ENCODE data around the gene MRPL49.

DNA sequence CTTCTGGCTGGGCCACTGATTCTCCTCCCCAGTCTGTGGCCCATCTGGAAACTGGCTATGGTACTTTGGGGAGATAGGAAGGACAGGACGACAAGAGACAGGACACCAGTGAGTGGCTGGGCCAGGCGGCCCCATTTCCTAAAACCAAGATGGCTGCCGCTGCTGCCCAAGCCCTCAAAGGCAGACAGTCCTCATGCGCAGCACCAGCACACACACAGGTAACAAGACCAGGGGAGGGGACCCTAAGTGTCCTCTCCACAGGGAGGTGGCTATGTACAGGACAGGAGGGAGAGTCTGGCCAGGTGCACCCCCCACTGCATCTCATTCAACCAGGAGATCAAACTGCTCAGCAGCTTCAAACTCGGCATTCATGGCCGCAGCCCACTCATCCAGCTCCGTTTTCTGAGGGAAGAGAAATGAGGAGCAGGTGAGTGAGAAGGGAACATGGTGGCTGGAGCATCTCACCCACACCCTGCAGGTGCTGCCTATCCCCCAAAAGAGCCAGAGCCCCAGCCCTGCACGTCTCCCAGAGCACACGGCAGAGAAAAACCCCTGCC is 43.3 kb upstream of the MRPL49 start:
- TF ChIP-seq POLR2AphosphoS5 (IDR thresholded peaks at IDR 0.05; ENCODE audit: low read depth, low read length) (0 out of 2 replicates have a peak, but pooled peaks have one; percentile 21), POLR2A (IDR thresholded peaks at IDR 0.05; ENCODE audit: low read depth, low read length) (no peak)

Measured in GM12892 (cell line).